Pancreas (tissue), 10 donors: ENCODE results near the gene CACNA1C. TPM values are rescaled to one million over a fixed set of nuclear protein-coding genes. Genes with fewer than 3 reads are reported as not detected.
A peak's percentile ranks its signal among the peaks of the same experiment; 100 is the strongest.

Experiments
- ATAC-seq, 4 donors: fragments of 200-7000 bp; cut with Tn5 transposase; one replicate each; pipeline versions ENCODE4 v1.8.0 to v1.9.1; 2020; ENCODE audit warnings: mild to moderate bottlenecking in 4 of 4, moderate library complexity in 4 of 4
- DNase-seq, 6 donors: peaks; one replicate each; pipeline ENCODE4 v3.0.0-alpha.2; 2020
- FAIRE-seq: peaks from 2 replicates; lab custom pipeline; 2012; peaks lifted over from hg19 to GRCh38; lab: Jason Lieb, UNC
- H3K27ac ChIP-seq, 4 donors: fragments of 200-600 bp; sonication (generic); 1 replicate in 3 of 4; 2 replicates in 1 of 4; pipeline versions ENCODE4 v1.5.0 to v1.8.0; 2020
- H3K27me3 ChIP-seq, 4 donors: fragments of 200-600 bp; one replicate each; pipeline ENCODE4 v1.8.0; 2021
- H3K36me3 ChIP-seq, 3 donors: fragments of 200-600 bp; sonication (generic) in 1 of 3; one replicate each; pipeline versions ENCODE4 v1.5.0 to v1.8.0; 2020 to 2021
- H3K4me1 ChIP-seq, 3 donors: fragments of 200-600 bp; one replicate each; pipeline ENCODE4 v1.8.0; 2021
- H3K4me3 ChIP-seq, 4 donors: fragments of 200-600 bp; sonication (generic) in 2 of 4; one replicate each; pipeline versions ENCODE4 v1.5.0 to v1.8.0; 2020 to 2021
- H3K9me3 ChIP-seq, 4 donors: fragments of 200-600 bp; one replicate each; pipeline ENCODE4 v1.8.0; 2021
- WGBS, 2 donors: extraction: QIAGEN DNeasy Blood & Tissue Kit; methylation state at CpG; one replicate each; pipeline ENCODE4 v1.1.7; 2013; 5-methylcytosine and 5-hydroxymethylcytosine counted together
- intact Hi-C, 3 donors: fragments of 100-400 bp; cut with DNase I; formaldehyde crosslinking; loops; one replicate each; pipeline versions ENCODE4 v1.11.1 to v1.14.2; 2022
- polyA plus RNA-seq, 2 donors: library from polyadenylated mRNA; stranded (reverse); fragments of 200-250 nt; gene quantifications; one replicate each; pipeline ENCODE4 v1.2.3, GENCODE V29; 2013
- total RNA-seq, 6 donors: library from RNA; stranded (reverse); fragmentation: NEBNext Ultra II Directional in 4 of 6; extraction: Animal tissue kit (Norgen Biotek cat#: 25700) in 4 of 6; gene quantifications; one replicate each; pipeline versions ENCODE4 v1.2.1 to v1.2.4, GENCODE V29; 2021 to 2023
- TF ChIP-seq, protein P1 (sequence below), 4 donors: fragments of 200-600 bp; sonication (generic) in 3 of 4; IDR thresholded peaks; one replicate each; pipeline versions ENCODE4 v1.5.0 to v1.8.0; 2021; ENCODE audit warnings: antibody characterized with exemption in 4 of 4
- donor health status: healthy with polysubstance abuse.
- donor health status: DM: no; HTN: no; CAD: no; lungs with moderate emphysema.
- donor health status: DM: no; HTN: no; CAD: no.
- donor health status: control.
- donor health status: control.
- donor health status: Bipolar disorder and iron deficiency.
- donor health status: DM: yes; HTN: yes; CAD: no.
- donor health status: DM: no; HTN: no; CAD: no.
- donor health status: DM: no; HTN: no; CAD: no.
- donor health status: DM: yes; HTN: yes; CAD: no.

The CACNA1C gene
- total and polyA plus RNA-seq, 8 donors, result 1.2 to 3.8 (median 2.3) TPM

DNA sequence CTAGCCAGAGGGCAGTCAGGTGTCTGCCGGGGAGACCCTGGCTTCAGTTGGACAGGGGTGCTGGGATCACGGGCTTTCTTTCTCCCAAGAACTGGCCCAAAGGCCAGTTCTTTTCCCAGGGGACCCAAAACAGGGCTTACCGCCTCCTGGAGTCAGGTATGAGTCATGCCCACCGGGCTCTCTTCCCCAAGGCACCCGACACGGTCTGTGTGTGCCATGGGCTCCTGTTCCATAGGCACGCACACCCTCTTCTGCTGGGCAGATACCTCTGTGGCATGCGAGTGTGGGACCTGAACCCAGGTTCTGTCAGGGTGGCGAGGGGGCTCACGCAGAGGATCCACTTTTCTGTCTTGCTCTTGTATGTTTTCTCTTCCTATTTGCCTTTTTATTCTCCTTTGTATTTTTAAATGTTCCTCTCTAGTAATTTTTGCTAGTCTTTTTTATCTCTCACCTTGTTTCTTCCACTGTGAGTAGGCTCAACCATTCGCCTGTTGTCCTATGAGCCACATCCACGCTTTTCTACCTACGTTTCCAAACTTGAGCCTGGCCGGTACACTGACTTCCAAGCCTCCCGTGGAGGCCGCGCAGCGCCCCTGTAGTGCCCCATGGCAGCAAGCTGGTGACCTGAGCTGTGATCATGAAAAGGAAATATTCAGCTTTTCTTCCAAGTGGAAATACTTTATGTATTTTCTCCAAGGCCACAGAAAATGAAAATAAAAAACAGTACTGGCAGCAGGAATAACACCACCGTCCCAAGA, 362.2 kb downstream of the CACNA1C start:
- Histone ChIP-seq H3K27me3 (no peaks in the 10 kb centered on the region), H3K27ac (no peak overlapping the region), H3K9me3 (no peaks in the 10 kb centered on the region), H3K4me3 (no peak overlapping the region), H3K4me1 (no peaks in the 10 kb centered on the region), H3K36me3 (no peaks in the 10 kb centered on the region)
- ATAC-seq, result no peak
- intact Hi-C loops, result no loop called here
- no peak for FAIRE-seq
- WGBS, 2 donors, result 79 to 86% methylated on average over 19 of the region's 19 CpGs
- DNase-seq, result peak in 1 of 6 donors; percentile 13
- TF ChIP-seq, protein P1, sequence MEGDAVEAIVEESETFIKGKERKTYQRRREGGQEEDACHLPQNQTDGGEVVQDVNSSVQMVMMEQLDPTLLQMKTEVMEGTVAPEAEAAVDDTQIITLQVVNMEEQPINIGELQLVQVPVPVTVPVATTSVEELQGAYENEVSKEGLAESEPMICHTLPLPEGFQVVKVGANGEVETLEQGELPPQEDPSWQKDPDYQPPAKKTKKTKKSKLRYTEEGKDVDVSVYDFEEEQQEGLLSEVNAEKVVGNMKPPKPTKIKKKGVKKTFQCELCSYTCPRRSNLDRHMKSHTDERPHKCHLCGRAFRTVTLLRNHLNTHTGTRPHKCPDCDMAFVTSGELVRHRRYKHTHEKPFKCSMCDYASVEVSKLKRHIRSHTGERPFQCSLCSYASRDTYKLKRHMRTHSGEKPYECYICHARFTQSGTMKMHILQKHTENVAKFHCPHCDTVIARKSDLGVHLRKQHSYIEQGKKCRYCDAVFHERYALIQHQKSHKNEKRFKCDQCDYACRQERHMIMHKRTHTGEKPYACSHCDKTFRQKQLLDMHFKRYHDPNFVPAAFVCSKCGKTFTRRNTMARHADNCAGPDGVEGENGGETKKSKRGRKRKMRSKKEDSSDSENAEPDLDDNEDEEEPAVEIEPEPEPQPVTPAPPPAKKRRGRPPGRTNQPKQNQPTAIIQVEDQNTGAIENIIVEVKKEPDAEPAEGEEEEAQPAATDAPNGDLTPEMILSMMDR (IDR thresholded peaks at IDR 0.05), result no peak

DNA sequence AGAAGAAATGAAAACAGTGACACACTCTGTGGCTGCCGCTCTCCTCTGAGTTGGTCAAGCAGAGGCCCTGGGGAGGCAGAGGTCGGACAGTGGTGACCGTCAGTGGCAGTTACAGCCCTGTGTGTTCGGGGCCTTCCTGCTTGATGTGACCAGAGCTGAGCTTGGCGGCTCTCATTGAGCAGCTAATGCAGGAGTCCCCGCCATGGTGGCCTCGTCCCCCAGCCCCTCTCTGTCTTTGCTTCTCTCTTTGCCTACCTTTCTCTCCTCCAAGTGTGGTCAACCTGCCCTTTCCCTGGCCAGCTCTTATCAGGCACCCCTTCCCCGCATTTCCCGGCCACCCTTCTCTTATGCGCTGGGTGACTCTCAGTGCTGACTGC, 362.8 kb downstream of the CACNA1C start:
- H3K27ac ChIP-seq, result no peak overlapping the region
- no peaks in the 10 kb centered on the region for H3K9me3 ChIP-seq
- DNase-seq (peak in 1 of 6 donors; percentile 10), ATAC-seq (no peak), FAIRE-seq (no peak)
- no peaks in the 10 kb centered on the region for H3K4me1 ChIP-seq
- WGBS, 2 donors, result 70 to 75% methylated on average over 10 of the region's 10 CpGs
- no peaks in the 10 kb centered on the region for H3K27me3 ChIP-seq
- H3K4me3 ChIP-seq, result no peak overlapping the region
- intact Hi-C loops, result no loop called here
- TF ChIP-seq, protein P1 (IDR thresholded peaks at IDR 0.05), result no peak
- H3K36me3 ChIP-seq, result no peaks in the 10 kb centered on the region

DNA sequence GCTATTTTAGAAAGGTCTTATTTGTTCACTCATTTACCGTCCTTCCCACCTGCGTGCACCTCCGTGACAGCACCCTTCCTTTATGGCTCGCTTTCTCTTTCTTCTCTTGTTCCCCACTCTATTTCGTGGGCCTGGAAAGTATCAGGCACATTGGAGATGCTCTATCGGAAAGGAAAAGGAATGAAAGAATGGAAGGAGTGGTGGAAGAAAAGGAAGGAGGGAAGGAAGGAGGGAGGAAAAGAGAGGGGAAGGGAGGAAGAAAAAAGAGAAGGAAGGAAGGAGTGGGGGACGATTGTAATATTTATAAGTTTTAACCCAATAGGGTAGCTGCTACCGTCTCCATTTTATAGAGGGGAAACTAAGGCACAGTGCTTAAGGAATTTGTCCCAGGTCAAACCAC, 363.4 kb downstream of the CACNA1C start:
- Histone ChIP-seq H3K27me3 (no peaks in the 10 kb centered on the region), H3K4me1 (no peaks in the 10 kb centered on the region), H3K9me3 (no peaks in the 10 kb centered on the region), H3K36me3 (no peaks in the 10 kb centered on the region), H3K4me3 (no peak overlapping the region), H3K27ac (no peak overlapping the region)
- 60 to 63% methylated on average over 8 of the region's 8 CpGs for WGBS, 2 donors
- FAIRE-seq, result no peak
- ATAC-seq, result no peak
- no peak for DNase-seq
- intact Hi-C loops, result no loop called here
- TF ChIP-seq, protein P1 (IDR thresholded peaks at IDR 0.05), result no peak

DNA sequence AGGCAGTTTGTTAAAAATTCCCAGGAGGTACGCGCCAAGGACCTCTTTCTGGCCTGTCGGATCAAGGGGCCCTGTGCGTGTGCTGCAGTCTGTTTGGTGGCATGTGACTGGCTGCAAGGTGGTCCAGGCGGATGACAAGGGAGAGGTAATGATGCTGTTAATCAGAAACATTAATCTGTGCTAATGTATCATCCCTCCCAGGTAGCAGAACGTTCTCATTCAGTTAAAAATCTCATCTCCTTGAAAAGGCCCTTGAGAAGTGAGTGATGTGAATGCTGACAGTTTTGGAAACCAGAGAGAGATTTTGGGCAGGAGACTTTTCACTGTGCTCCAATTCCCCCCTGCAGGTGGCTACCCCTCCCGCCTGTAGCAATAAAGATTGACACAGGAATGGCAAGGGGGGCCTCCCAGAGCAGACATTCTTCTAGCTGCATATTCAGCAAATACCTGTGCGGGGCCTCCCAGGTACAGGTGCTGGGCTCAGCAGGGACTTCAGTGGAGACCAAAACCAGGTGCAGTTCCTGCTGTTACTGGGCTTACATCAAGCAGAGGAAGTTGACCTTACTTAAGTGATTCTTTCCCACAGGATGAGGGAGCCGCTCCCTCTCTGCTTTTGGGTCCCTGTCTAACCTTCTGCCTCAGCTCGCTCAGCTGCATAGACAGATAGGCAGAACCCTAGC, 364.8 kb downstream of the CACNA1C start:
- TF ChIP-seq, protein P1 (IDR thresholded peaks at IDR 0.05), result no peak
- no peaks in the 10 kb centered on the region for H3K27me3 ChIP-seq
- WGBS, 2 donors, result 77 to 84% methylated on average over 10 of the region's 10 CpGs
- no peaks in the 10 kb centered on the region for H3K36me3 ChIP-seq
- ATAC-seq (no peak), FAIRE-seq (no peak), DNase-seq (no peak)
- H3K27ac ChIP-seq, result no peak overlapping the region
- H3K4me1 ChIP-seq, result no peaks in the 10 kb centered on the region
- H3K9me3 ChIP-seq, result no peaks in the 10 kb centered on the region
- intact Hi-C loops, result no loop called here
- H3K4me3 ChIP-seq, result no peak overlapping the region

DNA sequence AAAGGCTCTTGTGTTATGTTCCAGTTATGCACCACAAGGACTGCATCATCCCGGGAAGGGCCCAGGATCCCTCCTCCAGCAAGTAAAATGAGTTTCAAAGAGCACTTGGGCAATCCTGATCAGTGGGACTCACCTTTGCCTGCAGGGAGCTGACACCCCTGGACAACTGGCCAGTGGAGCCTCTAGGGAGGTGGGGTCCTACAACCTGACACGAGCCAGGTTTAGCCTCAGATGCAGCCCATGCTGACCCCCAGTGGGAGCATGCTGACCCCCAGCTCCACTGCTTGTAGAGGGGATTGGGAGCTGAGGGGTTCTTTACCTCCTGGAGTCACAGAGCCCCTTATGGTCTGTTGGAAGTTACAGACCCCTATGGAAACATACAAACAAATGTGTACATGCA, 365.8 kb downstream of the CACNA1C start:
- FAIRE-seq (no peak), ATAC-seq (no peak), DNase-seq (no peak)
- TF ChIP-seq, protein P1 (IDR thresholded peaks at IDR 0.05), result no peak
- Histone ChIP-seq H3K4me3 (no peak overlapping the region), H3K36me3 (no peaks in the 10 kb centered on the region), H3K27me3 (no peaks in the 10 kb centered on the region), H3K27ac (no peak overlapping the region), H3K9me3 (no peaks in the 10 kb centered on the region), H3K4me1 (no peaks in the 10 kb centered on the region)
- 68 to 71% methylated on average over 2 of the region's 2 CpGs for WGBS, 2 donors
- intact Hi-C loops, result no loop called here
